Hepatocyte (in vitro differentiated cells): ENCODE measurements around the gene DLGAP4. TPM values are rescaled to one million over a fixed set of nuclear protein-coding genes. Genes with fewer than 3 reads are reported as not detected.

Source experiments
- DNase-seq: peaks from one replicate; pipeline ENCODE4 v3.0.0-alpha.2; 2016; ENCODE audit warnings: low spot score
- H2AFZ ChIP-seq: fragments of 200-600 bp; sonication (generic); 2 replicates; pipeline ENCODE4 v1.6.0; 2016; ENCODE audit warnings: antibody characterized with exemption, mild to moderate bottlenecking
- H3K27ac ChIP-seq: fragments of 200-600 bp; sonication (generic); 2 replicates; pipeline ENCODE4 v1.5.1; 2016; ENCODE audit warnings: mild to moderate bottlenecking
- H3K27me3 ChIP-seq: fragments of 200-600 bp; sonication (generic); 2 replicates; pipeline ENCODE4 v1.6.1; 2016
- H3K36me3 ChIP-seq: fragments of 200-600 bp; sonication (generic); replicated peaks from 2 replicates; pipeline ENCODE4 v1.5.1; 2016; ENCODE audit warnings: low read depth; ENCODE audit not compliant: insufficient read depth
- H3K4me1 ChIP-seq: fragments of 200-600 bp; sonication (generic); 2 replicates; pipeline ENCODE4 v1.5.1; 2016; ENCODE audit warnings: mild to moderate bottlenecking, moderate library complexity; ENCODE audit not compliant: insufficient read depth
- H3K4me2 ChIP-seq: fragments of 200-600 bp; sonication (generic); 2 replicates; pipeline ENCODE4 v1.6.0; 2016
- H3K4me3 ChIP-seq: fragments of 200-600 bp; sonication (generic); 2 replicates; pipeline ENCODE4 v1.5.1; 2016; ENCODE audit warnings: mild to moderate bottlenecking
- H3K79me2 ChIP-seq: fragments of 200-600 bp; sonication (generic); 2 replicates; pipeline ENCODE4 v1.6.0; 2017; ENCODE audit warnings: mild to moderate bottlenecking
- H3K9me2 ChIP-seq: fragments of 200-600 bp; sonication (generic); replicated peaks from 2 replicates; pipeline ENCODE4 v1.6.0; 2017; ENCODE audit warnings: mild to moderate bottlenecking; ENCODE audit not compliant: insufficient read depth
- H3K9me3 ChIP-seq: fragments of 200-600 bp; sonication (generic); 2 replicates; pipeline ENCODE4 v1.5.1; 2016; ENCODE audit warnings: low read depth, mild to moderate bottlenecking
- H4K20me1 ChIP-seq: fragments of 200-600 bp; sonication (generic); 2 replicates; pipeline ENCODE4 v1.6.0; 2016; ENCODE audit warnings: mild to moderate bottlenecking; ENCODE audit not compliant: insufficient read depth, poor library complexity, severe bottlenecking
- EZH2 ChIP-seq: fragments of 200-600 bp; sonication (generic); IDR thresholded peaks from 2 replicates; pipeline ENCODE4 v1.6.1; 2016; ENCODE audit warnings: antibody characterized with exemption, mild to moderate bottlenecking, borderline replicate concordance
- EZH2phosphoT487 ChIP-seq: fragments of 200-600 bp; sonication (generic); IDR thresholded peaks from one replicate; pipeline ENCODE4 v1.6.1; 2018; ENCODE audit warnings: antibody characterized with exemption, mild to moderate bottlenecking, low read depth, moderate library complexity; ENCODE audit not compliant: unreplicated experiment, severe bottlenecking
- WGBS: methylation state at CpG from one replicate; pipeline ENCODE4 v1.1.6; 2016; ENCODE audit warnings: low lambda C conversion rate; ENCODE audit errors: missing lambda C conversion rate; 5-methylcytosine and 5-hydroxymethylcytosine counted together
- polyA plus RNA-seq: library from polyadenylated mRNA; unstranded; fragments of >200 nt; fragmentation: Nextera tagmentation; extraction: Ambion mirVana; gene quantifications from 2 replicates; pipeline ENCODE4 v1.2.1, GENCODE V29; 2016
- total RNA-seq: library from RNA; depleted of rRNA; stranded (reverse); fragments of >200 nt; gene quantifications from 2 replicates; pipeline ENCODE4 v1.2.3, GENCODE V29; 2014
- TF ChIP-seq, protein P1 (sequence below): fragments of 200-600 bp; sonication (generic); IDR thresholded peaks from 2 replicates; pipeline ENCODE4 v1.5.1; 2016; ENCODE audit warnings: antibody characterized with exemption, mild to moderate bottlenecking; ENCODE audit not compliant: poor library complexity

DLGAP4 gene
- total and polyA plus RNA-seq, 2 experiments from 2014 or later: 16.5 to 39.4 TPM

DNA sequence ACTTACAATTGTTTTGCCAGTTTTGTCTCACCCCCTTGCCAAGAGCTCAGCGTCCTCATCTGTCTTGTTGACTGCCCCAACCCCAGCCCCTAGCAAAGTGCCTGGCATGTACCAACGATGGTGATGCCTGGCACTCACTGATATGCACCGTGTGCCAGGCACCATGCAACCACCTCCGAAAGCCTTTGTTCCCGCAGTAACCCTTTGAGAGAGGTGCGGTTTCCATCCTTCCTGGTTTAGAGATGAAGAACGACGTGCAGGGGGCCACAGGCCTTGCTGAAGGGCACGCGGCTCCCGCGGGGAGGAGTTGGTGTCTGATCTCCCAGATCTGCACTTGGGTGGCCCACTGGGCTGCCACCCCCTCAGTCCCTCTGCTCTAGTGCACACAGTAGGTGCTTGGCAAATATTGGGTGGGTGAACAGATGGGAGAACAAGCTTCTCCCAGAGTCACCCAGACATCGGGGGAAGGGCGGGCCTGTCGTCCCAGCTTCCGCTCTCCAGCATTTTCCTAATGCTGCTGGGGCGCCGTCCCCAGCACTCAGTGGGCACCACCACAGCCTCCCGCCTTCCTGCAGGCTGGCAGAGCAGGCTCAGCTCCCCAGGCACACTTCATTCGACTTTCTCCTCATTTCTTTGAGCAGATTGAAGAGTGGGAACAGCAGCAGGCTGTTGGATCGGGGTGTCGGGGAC is 35.3 kb downstream of the DLGAP4 start:
- 87% methylated on average over 22 of the region's 22 CpGs for WGBS
- H3K9me2 ChIP-seq: no peaks in the 10 kb centered on the region

DNA sequence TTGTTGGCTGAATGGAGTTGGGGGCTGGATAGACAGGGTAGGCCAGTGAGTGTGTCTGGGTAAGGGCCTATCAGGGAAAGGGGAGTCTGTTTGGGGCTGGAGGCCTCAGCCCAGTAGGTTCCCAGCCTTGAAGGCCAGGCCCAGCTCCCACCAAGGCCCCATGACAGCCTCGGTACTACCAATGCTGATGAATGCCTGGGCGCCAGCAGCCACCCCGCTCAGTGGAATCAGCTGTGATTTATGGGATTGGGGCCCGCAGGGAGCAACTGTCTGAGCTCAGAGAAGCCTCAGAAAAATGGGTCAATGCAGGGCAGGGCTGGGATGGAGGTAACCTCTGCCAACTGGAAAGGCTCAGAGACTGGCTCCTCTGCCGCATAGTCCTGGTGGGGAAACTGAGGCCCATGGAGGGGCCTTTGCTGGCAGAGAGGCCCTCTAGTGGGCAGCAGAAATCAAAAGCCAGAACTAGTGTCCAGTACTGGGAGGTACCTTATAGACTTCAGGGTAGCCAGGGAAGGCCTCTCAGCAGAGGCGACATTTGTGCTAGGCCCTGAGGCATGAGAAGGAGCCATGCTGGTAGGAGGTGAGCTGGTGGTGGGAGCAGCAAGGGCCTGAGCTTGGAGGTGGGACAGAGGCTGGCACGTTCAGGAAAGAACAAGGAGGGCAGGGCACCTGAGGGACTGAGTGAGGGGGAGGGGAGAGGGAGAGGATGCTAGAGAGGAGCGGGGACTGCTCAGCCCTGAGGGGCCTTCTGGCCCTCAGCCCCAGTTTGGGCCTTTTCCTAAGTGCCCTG is 36.4 kb downstream of the DLGAP4 start:
- no peaks in the 10 kb centered on the region for H4K20me1 ChIP-seq
- TF ChIP-seq, protein P1, sequence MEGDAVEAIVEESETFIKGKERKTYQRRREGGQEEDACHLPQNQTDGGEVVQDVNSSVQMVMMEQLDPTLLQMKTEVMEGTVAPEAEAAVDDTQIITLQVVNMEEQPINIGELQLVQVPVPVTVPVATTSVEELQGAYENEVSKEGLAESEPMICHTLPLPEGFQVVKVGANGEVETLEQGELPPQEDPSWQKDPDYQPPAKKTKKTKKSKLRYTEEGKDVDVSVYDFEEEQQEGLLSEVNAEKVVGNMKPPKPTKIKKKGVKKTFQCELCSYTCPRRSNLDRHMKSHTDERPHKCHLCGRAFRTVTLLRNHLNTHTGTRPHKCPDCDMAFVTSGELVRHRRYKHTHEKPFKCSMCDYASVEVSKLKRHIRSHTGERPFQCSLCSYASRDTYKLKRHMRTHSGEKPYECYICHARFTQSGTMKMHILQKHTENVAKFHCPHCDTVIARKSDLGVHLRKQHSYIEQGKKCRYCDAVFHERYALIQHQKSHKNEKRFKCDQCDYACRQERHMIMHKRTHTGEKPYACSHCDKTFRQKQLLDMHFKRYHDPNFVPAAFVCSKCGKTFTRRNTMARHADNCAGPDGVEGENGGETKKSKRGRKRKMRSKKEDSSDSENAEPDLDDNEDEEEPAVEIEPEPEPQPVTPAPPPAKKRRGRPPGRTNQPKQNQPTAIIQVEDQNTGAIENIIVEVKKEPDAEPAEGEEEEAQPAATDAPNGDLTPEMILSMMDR: no peak
- TF ChIP-seq EZH2 (no peak), EZH2phosphoT487 (no peak)
- H3K36me3 ChIP-seq: no peaks in the 10 kb centered on the region
- no peak for DNase-seq
- no peaks in the 10 kb centered on the region for H3K9me3 ChIP-seq
- WGBS: 83% methylated on average over 8 of the region's 8 CpGs
- no peak overlapping the region for H2AFZ ChIP-seq
- H3K27me3 ChIP-seq: no peaks in the 10 kb centered on the region
- no peaks in the 10 kb centered on the region for H3K9me2 ChIP-seq
- no peaks in the 10 kb centered on the region for H3K4me1 ChIP-seq
- H3K4me2 ChIP-seq: no peak overlapping the region
- H3K4me3 ChIP-seq: no peak overlapping the region
- H3K79me2 ChIP-seq: no peaks in the 10 kb centered on the region
- no peak overlapping the region for H3K27ac ChIP-seq

More for the DNA sequence above, 35.3 kb downstream of the DLGAP4 start:
- DNase-seq: no peak
- H3K4me2 ChIP-seq: no peak overlapping the region
- H3K79me2 ChIP-seq: no peaks in the 10 kb centered on the region
- TF ChIP-seq EZH2 (no peak), EZH2phosphoT487 (no peak)
- H3K36me3 ChIP-seq: no peaks in the 10 kb centered on the region
- no peak overlapping the region for H2AFZ ChIP-seq
- H3K27me3 ChIP-seq: no peaks in the 10 kb centered on the region
- H3K4me3 ChIP-seq: no peak overlapping the region
- H3K9me3 ChIP-seq: no peaks in the 10 kb centered on the region
- no peaks in the 10 kb centered on the region for H3K4me1 ChIP-seq
- no peaks in the 10 kb centered on the region for H4K20me1 ChIP-seq
- no peak overlapping the region for H3K27ac ChIP-seq

DNA sequence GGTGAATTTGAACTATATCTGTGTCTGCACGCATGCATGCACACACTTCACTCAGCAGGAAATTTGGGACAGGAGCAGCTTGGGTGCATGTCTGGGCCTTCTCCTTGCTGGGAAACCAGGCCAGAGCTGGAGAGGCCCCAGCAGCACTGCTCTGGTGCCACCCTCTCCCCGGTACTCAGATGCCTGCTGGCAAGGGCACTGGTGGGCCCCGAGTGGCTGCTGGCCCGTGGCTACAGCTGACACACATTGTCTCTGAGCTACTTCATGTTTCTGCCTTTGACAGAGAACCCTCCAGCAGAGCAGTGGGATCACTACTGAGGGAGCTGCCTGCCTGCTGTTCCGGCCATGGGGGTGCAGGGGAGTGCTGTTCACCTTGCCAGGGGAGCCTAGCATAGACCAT is 37.5 kb downstream of the DLGAP4 start:
- Histone ChIP-seq H3K4me3 (no peak overlapping the region), H3K9me3 (no peaks in the 10 kb centered on the region), H3K36me3 (no peaks in the 10 kb centered on the region), H3K79me2 (no peaks in the 10 kb centered on the region), H4K20me1 (no peaks in the 10 kb centered on the region), H3K4me2 (no peak overlapping the region), H2AFZ (no peak overlapping the region), H3K9me2 (no peaks in the 10 kb centered on the region), H3K27ac (no peak overlapping the region), H3K4me1 (no peaks in the 10 kb centered on the region), H3K27me3 (no peaks in the 10 kb centered on the region)
- TF ChIP-seq, protein P1: no peak
- TF ChIP-seq EZH2: no peak
- TF ChIP-seq EZH2phosphoT487: no peak
- DNase-seq: no peak
- 77% methylated on average over 5 of the region's 5 CpGs for WGBS

DNA sequence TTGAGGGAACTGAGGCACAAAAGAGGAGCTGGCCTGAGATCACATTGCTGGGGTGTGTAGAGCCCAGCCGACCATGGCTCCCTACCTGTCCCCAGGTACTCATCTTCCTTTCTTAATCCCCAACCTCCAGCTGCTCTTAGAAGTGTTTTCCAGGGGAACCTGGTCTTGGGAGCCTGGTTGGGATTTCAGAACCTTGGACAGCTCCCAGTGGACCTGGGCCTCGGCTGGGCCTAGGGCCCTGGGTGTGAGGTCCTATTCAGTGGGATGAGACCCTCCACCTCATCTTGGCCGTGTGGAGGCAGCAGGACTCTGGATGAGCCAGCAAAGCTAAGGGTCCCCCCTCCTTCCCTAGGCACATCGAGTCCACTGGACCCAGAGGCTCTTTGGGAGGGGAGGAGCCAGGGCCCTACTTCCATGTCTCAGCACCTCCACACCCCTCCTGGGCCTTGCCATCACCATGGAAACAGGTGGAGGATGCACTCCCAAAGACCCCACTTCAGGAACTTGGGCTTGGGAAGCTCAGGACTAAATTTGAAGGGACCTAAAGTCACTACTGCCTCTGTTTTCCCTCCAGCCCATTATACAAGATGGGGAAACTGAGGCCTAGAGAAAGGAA is 38.5 kb downstream of the DLGAP4 start:
- no peaks in the 10 kb centered on the region for H3K9me2 ChIP-seq

More for the DNA sequence above, 38.5 kb downstream of the DLGAP4 start:
- H2AFZ ChIP-seq: no peak overlapping the region
- H3K36me3 ChIP-seq: no peaks in the 10 kb centered on the region
- DNase-seq: peak; percentile 85
- no peaks in the 10 kb centered on the region for H4K20me1 ChIP-seq
- no peaks in the 10 kb centered on the region for H3K4me1 ChIP-seq
- no peak overlapping the region for H3K4me3 ChIP-seq
- H3K27me3 ChIP-seq: no peaks in the 10 kb centered on the region
- H3K27ac ChIP-seq: no peak overlapping the region
- TF ChIP-seq, protein P1: no peak
- no peak for TF ChIP-seq EZH2phosphoT487
- TF ChIP-seq EZH2: no peak
- 18% methylated on average over 4 of the region's 4 CpGs for WGBS
- no peaks in the 10 kb centered on the region for H3K9me3 ChIP-seq
- H3K4me2 ChIP-seq: no peak overlapping the region
- no peaks in the 10 kb centered on the region for H3K79me2 ChIP-seq
